Neural crest cell (in vitro differentiated cells): ENCODE data around the gene RPL21. TPM values are rescaled to one million over a fixed set of nuclear protein-coding genes. Genes with fewer than 3 reads are reported as not detected.

Experiments used
- DNase-seq: peaks from one replicate; pipeline ENCODE4 v3.0.0; 2021; ENCODE audit warnings: low read depth, mixed read lengths, low spot score
- H3K27ac Mint-ChIP-seq: one replicate; pipeline ENCODE4 v1.8.0; 2021; ENCODE audit warnings: mild to moderate bottlenecking, mixed read lengths; ENCODE audit not compliant: unreplicated experiment
- H3K27me3 Mint-ChIP-seq: 2 replicates; pipeline ENCODE4 v1.8.0; 2021; ENCODE audit warnings: low read depth, mild to moderate bottlenecking, mixed read lengths
- H3K36me3 Mint-ChIP-seq: 2 replicates; pipeline ENCODE4 v1.8.0; 2021; ENCODE audit warnings: low read depth, mild to moderate bottlenecking, mixed read lengths
- H3K4me1 Mint-ChIP-seq: 2 replicates; pipeline ENCODE4 v1.8.0; 2021; ENCODE audit warnings: mixed read lengths
- H3K4me3 Mint-ChIP-seq: one replicate; pipeline ENCODE4 v1.8.0; 2021; ENCODE audit warnings: mild to moderate bottlenecking, mixed read lengths
- H3K9me3 Mint-ChIP-seq: 2 replicates; pipeline ENCODE4 v1.8.0; 2021; ENCODE audit warnings: mixed read lengths
- total RNA-seq: library from RNA; stranded (reverse); gene quantifications from 2 replicates; pipeline ENCODE4 v1.2.1, GENCODE V29; 2021
- TF ChIP-seq, protein P1 (sequence below): fragments of 200-600 bp; sonication (generic); conservative IDR thresholded peaks from 2 replicates; pipeline ENCODE4 v1.5.0; 2021; ENCODE audit warnings: antibody characterized with exemption, mild to moderate bottlenecking

RPL21 gene
- total RNA-seq, 1 donor from 2014 or later, result 1,080 TPM

DNA sequence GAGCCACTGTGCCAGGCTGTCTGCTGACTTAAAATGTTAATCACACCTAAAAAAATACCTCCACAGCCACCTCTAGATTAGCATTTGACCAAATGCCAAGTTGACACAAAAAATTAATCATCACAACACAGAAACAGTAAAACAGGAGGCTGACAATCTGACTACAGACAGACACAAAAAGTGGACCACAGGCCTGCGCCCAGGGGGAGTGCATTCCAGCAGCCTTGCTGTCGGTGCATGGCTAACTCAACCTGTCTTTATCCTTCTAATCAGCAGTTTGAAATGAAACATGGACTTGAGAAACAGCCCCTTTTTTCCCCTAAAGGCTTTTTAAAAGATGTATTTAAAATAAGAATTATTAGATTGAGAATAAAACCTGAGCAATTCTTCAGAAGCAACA is 53.3 kb downstream of the RPL21 start:
- no peaks in the 10 kb centered on the region for H3K4me1 Mint-ChIP-seq
- H3K4me3 Mint-ChIP-seq, result no peak overlapping the region
- peaks cover under 1% of the 10 kb centered on the region for H3K27me3 Mint-ChIP-seq
- no peak overlapping the region for H3K27ac Mint-ChIP-seq
- no peak for DNase-seq
- H3K9me3 Mint-ChIP-seq, result no peaks in the 10 kb centered on the region
- TF ChIP-seq, protein P1, sequence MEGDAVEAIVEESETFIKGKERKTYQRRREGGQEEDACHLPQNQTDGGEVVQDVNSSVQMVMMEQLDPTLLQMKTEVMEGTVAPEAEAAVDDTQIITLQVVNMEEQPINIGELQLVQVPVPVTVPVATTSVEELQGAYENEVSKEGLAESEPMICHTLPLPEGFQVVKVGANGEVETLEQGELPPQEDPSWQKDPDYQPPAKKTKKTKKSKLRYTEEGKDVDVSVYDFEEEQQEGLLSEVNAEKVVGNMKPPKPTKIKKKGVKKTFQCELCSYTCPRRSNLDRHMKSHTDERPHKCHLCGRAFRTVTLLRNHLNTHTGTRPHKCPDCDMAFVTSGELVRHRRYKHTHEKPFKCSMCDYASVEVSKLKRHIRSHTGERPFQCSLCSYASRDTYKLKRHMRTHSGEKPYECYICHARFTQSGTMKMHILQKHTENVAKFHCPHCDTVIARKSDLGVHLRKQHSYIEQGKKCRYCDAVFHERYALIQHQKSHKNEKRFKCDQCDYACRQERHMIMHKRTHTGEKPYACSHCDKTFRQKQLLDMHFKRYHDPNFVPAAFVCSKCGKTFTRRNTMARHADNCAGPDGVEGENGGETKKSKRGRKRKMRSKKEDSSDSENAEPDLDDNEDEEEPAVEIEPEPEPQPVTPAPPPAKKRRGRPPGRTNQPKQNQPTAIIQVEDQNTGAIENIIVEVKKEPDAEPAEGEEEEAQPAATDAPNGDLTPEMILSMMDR, result no peak
- no peaks in the 10 kb centered on the region for H3K36me3 Mint-ChIP-seq

Other genes starting within 250 kb of the RPL21 start
- 19.6 and 21.4 TPM in 2 replicates for gene USP12, start 79.7 kb upstream of the RPL21 start, total RNA-seq
- gene RASL11A, start 19.3 kb downstream of the RPL21 start, total RNA-seq, result 1.3 and 1.9 TPM in 2 replicates
- gene GTF3A, start 173.1 kb downstream of the RPL21 start, total RNA-seq, result 113 and 116 TPM in 2 replicates
- 48.5 and 54.1 TPM in 2 replicates for gene MTIF3, start 199.0 kb downstream of the RPL21 start, total RNA-seq